Activated T-helper 9 cell treated with anti-CD3 and anti-CD28 coated beads, Interleukin-2, amount 50 U/mL, for 16 hours (primary cell): ENCODE results near the gene CREBBP.

Source experiments
- DNase-seq: peaks from one replicate; pipeline ENCODE4 v3.0.0-alpha.2; 2020; ENCODE audit warnings: low read depth

The CREBBP gene

DNA sequence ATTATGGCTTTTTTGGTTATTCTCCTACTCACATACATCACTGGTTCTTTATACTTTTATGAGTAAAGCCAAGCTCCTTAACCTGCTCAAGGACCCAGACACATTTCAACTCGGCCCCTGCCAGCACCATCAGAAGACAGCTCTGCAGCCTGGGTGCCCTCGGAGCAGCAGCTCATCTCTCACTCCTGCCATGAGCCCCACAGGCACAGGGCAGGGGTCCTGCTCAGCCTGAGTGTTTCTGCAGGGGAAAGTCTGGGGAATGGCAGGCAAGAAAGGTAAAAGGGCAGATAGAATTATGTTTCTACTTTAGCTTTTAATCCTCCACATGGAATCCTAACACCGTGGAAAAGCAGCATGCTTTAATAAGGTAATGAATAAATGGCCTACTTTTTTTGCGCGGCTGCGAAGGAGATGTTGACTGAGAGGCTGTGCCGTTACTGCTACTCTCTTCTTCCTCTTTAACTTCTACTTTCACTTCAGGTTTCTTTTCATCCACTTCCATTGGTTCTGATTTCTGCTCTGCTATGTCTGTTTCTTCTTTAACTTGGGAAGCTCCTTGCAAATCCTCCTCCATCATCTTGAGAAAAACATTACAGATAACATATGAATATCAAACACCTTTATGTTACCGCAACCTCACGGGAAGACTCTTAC is 113.1 kb downstream of the CREBBP start:
- DNase-seq: no peak

DNA sequence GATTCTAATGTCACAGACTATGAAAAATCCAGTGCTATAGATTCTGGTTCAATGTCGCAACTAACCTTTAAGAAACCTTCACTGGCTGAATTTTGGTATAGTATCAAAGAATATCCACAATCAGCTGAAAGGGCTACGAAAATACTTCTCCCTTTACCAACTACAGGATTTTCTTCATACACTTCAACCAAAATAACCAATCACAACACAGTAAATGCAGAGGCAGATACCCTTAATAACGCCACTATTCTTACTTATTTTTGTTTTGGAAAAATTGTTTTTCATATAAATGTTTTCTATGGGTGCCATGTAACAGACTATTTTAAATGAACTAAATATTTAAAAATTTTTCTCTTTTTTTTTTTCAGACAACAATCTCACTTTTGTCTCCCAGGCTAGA is 114.3 kb downstream of the CREBBP start:
- no peak for DNase-seq

DNA sequence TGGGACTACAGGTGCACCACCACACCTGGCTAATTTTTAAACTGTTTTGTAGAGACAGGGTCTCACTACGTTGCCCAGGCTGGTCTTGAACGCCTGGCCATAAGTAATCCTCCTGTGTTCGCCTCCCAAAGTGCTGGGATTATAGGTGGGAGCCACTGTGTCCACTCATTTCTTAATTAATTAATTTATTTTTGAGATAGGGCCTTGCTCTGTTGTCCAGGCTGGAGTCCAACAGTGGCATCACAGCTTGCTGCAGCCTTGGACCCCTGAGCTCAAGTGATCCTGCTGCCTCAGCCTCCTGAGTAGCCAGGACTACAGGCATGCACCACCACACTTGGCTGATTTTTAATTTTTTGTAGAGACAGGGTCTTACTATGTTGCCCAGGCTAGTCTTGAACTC is 116.1 kb downstream of the CREBBP start:
- no peak for DNase-seq

DNA sequence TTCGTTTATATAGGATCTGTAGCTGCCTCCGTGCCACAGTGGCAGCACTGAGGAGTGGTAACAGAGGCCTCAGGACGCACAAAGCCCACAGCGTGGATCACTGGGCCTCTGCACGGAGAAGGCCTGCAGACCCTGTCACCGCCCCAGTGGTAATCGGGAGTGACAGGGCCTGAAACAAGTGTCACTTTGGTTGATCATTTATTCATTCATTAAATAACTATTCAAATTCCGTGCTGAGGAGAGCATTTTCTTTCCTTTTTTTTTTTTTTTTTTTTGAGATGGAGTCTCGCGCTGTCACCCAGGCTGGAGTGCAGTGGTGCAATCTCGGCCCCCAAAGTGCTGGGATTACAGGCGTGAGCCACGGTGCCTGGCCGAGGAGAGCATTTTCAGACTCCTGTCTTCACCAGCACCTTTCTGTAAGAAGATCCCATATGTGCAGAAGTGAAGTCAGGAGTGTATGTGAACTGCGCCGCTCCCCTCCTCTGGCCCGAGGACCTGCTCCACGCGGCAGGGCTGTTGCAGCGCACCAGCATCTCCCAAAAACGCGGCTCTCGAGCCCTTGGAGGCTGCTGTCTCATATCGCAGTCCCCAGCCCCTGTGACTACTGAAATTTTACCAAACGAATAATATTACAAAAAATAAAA is 118.3 kb downstream of the CREBBP start:
- no peak for DNase-seq

DNA sequence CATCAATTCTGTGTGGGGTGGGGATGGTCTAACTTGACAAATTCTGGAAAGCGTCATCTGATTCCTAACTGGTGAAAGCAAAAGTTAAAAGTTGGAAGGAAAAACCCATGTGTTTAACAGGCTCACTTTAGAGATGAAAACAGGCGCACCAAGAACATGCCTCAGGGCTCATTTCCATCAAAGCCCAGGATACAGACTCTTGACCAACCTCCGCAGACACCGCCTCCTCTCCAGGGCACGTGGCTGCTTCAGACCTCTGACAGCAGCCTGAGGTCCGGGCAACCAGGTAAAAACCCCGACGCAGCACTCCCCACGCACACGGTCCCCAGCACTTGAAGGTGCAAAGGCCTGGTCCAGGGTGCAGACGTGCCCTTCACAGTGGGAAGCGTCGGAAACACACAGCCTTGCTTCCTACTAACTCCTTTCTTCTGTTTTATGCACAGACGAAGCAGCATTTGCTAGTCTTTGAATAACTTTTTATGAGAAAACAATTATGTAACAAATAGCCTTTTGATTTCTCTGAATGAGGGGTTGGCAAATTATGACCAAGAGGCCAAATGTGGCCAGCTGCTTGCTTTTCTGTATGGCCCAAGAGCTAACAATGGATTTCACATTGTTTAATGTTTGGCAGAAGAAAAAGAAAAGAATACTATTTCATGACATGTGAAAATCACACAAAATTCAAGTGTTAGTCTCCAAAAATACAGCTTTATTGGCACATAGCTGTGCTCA is 119.0 kb downstream of the CREBBP start:
- no peak for DNase-seq

DNA sequence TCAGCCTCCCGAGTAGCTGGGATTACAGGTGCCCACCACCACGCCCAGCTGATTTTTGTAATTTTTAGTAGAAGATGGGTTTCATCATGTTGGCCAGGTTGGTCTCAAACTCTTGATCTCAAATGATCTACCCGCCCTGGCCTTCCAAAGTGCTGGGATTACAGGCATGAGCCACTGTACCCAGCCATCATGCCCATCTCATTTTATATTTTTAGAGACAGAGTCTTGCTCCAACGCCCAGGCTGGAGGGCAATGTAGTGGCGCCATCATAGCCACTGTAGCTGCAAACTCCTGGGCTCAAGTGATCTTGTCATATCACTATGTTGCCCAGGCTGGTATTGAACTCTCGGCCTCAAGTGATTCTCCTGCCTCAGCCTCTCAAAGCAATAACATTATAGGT is 120.0 kb downstream of the CREBBP start:
- no peak for DNase-seq

DNA sequence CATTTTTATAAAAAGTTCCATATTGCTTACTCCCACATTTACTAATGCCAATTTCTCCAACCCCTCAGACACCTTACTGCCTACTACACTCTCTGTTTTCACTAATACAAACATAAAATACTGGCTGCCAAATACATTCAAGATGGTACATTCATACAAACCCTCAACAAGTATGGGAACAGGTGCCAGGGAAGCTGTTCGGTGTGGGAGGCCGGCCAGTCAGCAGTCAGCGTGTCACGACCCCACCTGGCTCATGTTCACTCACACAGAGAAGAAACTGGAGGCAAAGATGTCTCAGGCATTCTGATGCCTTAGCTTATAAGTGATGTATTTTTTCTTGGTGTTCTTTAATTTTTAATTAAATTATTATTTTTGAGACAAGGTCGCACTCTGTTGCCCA is 120.8 kb downstream of the CREBBP start:
- no peak for DNase-seq

DNA sequence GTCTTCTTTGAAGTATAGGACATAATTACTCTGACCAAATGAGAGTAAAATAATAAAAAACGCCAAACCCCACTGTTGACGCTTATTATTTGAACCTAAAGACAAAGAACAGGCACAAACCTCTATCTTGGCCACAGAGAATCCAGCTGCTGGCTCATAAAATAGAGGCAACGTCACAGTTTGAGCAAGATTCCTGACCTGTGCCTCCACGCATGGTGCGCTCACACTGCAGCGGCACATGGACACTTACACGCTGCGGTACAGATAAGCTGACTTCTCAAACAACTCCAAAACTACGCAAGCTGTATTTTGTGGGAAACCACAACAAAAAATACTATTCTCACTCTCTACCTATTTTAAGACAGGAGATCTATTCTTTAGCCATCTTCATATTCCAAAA is 124.4 kb downstream of the CREBBP start:
- DNase-seq: no peak

DNA sequence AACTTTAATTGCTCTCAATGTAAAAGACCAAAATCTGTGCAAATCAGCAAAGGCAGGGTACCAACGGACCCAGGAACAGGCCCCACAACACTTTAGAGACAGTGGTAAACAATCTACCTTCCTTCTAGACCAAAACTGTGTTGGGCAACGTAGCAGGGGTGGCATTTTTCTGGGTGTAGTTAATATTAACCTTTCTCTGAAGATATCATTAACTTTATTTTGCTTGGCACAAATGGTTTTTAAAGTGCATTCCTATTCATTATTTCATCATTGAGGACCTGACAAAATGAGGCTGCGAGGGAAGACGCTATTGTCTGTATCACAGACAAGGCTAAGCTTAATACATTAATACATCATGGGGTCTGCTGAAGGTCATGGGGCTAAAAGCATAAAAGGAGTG is 125.3 kb downstream of the CREBBP start:
- no peak for DNase-seq

DNA sequence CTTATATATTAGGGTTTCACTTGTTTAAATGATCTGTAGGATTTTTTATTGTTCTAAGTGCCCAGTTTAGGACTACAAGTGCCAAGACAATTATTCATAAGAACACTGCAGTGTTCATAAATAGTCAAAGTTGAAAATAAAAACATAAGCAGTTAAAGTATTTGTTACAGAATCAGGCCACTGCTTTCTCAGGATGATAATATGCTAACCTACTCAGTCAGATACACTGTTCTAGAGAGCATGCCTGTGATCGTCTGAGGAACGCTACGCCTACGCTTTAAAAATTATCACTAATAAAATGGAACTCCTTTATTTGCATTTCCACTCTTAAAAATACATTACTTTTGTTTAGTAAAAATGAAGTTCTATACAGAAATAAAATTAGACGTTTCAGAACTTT is 125.7 kb downstream of the CREBBP start:
- DNase-seq: no peak

DNA sequence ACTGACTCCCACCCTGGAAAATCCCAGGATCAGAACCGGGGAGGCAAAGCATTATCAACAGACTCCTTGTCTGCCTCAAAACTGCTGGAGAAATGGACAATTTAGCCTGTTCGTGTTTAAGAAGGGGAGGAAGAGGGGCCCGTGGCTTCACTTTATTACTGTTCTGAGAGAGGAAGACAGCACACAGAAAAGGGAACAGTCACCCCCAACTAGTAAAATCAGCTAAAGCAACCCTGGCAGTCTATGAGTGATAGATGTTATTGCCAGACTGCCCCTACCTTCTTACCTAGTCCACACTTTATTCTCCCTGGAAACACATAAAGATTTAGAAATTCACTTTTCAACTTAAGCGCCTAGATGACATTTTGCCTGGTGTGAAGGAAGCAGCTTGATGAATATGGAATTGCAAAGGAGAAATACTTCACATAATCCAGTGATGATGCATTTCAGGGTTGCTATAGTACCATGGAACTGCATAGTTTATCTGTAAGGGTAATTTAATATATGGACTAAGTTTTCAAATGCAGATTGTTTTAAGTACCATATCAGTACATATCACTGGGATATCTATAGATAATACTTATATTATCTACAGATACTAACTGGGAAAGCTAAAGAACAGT is 126.3 kb downstream of the CREBBP start:
- DNase-seq: no peak

DNA sequence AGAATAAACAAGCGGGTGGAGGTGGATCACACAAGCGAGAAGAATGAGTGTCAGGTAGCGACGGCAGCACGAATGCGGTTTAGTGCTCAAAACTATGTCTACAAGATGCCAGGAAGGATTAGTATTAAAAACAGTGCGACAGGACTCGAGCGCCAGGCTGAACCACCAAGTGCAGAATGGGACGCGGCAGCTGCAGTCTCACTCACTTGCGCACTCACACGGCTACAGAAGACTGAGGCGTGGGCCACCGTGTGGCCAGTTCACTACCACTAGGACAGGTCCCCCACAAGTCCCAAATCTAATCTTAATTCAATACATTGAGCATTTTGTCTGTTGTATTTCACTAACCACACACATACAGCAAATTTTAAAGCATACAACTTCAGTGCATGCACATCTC is 127.5 kb downstream of the CREBBP start:
- no peak for DNase-seq

DNA sequence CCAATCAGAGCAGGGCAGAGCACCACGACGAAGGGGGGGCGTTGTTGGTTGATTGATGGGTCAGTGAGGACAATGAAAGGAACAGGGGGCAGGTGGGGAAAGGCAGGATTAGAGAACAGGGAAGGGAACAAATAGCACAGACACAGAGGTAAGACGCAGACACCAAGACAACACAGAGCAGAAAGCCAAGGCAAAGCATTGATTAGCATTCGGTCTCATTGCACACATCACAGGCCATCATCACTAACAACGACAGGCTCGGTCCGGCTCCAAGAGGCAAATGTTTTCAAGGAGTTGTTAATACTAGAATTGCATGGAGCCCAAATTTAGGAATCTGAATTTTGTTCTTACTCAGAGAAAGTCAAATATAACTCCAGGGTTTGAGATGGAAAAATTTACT is 128.6 kb downstream of the CREBBP start:
- DNase-seq: no peak

DNA sequence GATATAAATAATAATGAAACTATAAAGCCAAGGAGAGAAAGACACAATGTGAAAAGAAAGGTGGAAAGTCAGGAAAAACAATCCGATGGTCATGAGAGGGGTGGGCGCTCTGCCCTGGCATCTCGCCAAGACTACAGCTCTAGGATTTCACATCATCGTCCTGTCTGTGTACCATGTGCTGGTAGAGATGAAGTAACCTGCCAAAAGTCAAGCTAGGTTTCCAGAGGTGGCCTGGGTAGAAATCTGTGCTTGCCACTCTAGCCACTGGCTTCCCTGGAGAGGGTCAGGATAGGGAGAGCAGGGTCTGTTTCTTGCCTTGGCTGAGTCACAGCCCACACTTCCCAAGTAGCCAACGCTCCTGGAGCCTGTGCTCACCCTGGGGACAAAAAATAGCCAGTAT is 132.2 kb downstream of the CREBBP start:
- no peak for DNase-seq

DNA sequence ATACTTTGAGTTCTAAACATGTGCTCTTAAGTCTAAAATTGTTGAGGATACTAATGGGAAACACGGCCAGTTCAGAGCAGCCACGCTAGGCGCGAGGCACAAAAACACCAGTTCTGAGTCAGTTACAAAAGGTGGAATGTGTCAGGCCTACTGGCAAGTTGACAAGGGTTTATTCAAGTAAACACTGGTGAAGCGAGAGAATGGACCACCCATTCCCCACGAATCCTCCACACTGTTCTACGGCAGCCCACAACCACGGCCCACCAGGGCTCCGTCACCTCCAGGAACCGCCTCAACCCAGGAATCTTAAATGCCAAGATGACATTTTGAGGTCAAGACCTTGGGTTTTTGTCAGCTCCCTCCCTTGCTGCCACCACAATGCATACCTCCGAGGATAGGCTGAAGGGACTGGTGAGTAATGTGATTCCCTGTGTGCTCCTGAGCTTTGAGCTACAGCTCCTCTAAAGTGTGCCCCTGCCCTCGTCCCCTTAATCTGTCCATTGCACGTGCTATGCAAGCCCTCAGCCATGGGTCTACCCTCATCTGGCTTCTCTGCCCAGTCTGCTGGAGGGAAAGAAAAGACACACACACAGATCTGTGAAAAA is 134.7 kb downstream of the CREBBP start:
- no peak for DNase-seq

DNA sequence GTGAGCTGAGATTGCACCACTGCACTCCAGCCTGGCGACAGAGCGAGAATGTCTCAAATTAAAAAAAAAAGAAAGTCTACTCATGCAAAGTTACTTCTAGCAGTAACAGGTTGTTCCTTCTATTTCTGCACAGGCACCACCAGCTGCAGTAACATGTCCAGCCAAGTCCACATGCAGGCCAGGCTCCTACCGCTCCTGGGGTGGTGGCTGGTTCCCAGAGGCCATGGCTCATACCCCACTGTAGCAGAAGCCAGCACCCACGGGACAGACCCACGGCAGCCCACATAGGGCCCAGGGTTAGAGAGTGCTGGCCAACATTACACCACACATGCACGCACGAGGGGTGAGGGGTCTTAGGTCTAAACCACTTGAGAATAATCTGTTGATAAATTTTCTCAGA is 136.5 kb downstream of the CREBBP start:
- DNase-seq: no peak

DNA sequence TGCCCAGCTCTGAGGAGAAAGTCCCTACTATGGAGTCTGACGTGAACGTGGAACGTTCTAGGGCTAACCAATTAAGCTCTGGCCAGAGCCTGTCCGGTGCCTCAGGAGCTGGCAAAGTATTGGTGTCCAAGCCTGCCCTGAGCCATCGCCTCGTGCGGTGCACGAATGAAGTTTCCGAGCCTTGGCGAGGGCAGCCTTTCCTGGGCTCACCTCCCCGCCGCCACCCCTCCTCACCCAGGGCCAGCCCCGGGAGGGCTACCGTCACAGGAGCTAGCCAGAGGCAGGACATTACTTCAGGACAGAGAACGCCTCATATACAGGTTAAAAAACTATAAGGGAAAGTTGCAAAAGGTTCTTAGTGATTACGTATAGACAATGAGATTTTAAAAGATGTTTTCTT is 139.6 kb downstream of the CREBBP start:
- no peak for DNase-seq

DNA sequence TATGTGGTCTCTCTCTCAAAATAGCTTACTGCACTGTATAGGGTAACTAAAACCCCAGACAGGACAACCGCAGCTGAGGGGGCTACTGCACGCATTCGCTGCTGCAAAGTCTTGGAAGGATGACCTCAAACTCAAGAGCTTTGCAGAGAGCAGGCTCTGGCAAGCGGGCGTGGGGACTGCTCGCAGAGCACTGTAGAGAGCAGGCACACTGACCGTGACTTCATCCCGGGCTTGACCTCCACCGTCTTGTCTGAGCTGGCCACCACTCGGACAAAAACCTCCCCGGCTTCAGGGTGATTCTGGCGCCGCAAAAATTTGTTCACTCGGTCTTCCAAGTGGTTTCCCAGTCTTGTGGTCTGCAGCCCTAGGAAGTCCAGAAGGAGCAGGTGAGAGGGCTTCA is 140.3 kb downstream of the CREBBP start:
- no peak for DNase-seq

DNA sequence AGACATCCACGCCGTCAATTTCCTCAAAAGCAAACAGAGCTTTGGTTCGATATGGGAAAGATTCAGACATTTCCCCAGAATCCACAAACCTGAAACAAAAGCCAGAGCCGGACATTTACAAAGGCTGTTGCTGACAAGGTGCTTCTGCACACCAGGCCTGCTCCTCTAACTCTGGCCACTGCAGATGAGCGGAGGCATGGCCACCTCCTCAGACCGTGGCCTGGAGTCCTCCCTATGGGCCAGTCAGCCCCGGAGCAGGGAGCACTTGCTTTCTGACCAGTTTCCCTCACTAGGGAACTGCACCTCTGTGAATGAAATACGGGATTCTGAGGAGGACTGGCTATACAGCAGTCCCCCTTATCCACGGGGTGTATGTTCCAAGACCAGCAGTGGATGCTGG is 140.9 kb downstream of the CREBBP start:
- DNase-seq: no peak

DNA sequence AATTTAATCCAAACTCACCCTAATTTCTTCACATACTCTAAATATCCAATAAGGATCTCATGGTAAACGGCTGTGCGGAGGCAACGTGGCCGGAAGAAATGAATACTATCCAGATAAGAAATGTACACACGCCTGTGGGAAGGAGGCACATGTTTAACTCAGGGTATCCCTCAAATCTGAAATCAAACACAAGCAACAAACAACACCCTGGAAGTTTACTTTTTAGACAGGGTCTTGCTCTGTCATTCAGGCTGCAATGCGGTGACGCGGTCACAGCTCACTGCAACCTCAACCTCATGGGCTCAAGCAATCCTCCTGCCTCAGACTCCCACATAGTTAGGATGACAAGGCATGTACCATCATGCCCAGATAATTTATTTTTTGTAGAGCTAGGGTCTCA is 142.0 kb downstream of the CREBBP start:
- DNase-seq: no peak

DNA sequence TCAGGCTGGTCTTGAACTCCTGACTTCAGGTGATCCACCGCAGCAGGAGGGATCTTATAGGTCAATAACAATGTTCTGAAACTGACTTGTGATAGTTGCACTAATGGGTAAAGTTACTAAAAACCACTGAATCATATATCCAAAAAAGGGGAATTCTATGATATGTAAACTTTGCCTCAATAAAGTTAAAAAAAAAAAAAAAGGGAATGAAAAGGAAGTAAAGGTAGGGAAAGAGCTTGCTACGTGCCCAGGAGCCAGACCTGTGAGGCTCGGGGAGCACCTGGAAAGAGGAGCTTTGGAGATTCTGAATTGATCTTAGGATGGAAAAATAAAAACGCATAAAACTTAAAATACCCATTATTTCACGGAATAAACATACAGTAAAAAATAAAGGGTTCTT is 142.4 kb downstream of the CREBBP start:
- no peak for DNase-seq

DNA sequence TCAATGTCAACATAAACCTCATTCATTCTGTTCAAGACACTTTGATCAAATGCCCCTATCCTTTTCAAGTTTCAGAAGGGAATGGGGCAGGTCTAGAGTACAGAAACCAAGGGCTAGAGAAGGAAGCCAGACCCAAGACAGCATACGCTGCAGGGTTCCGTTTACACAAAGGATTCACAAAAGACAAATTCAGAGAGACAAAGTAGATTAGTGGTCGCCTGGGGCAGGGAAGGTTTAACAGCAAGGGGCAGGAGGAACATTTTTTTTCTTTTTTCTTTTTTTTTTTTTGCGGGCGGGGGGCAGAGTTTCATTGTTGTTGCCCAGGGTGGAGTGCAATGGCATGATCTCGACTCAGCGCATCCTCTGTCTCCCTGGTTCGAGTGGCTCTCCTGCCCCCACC is 143.3 kb downstream of the CREBBP start:
- no peak for DNase-seq

DNA sequence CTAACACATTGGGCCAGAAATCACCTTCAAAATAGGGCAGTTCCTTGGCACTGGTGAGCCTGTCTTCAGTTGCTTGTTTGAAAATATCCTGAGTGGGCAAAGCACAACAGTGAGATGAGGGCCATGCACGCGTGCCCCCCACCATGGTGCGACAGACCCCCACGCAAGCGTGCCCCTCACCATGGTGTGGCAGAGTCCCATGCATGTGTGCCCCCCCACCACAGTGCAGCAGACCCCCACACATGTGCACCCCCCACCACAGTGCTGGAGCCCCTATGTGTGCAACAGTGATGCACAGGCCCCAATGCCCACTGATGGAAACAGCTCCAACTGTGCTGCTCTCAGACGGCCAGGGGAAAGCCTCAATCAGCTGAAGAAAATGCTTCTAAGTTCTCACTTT is 144.4 kb downstream of the CREBBP start:
- no peak for DNase-seq
